GM18511 (cell line): Measurements from ENCODE around the gene NECTIN1.

Experiments used
- ATAC-seq: cut with Tn5 transposase; IDR thresholded peaks from one replicate; pipeline ENCODE4 v1.9.1; 2021; ENCODE audit warnings: mild to moderate bottlenecking, moderate library complexity; ENCODE audit not compliant: unreplicated experiment

The NECTIN1 gene

DNA sequence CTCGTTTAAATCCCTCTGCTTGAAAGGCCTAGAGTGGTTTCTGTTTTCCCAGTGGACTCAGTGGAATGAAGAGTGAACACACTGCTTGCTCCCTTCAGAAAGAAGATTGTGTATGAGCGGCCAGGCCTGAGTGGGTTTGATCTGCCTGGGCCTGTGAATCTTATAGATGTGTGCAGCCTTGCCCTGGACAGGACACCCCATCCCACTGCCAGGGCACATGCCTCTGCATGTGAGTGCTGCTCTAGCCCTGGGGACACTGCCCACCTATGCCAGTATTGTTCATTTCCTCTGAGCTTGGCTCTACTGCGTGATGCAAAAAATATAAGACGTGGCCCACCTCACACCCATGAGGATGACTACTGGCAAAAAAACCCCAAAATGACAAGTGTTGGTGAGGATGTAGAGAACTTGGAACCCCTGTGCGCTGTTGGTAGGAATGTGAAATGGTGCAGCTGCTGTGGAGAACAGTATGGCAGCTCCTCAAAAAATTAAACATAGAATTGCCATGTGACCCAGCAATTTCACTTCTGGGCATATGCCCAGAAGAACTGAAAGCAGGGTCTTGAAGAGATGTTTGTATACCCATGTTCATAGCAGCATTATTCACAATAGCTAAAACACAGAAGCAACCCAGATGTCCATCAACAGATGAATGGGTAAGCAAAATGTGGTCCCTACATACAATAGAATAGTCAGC lies 27.3 kb upstream of the NECTIN1 start:
- no peak for ATAC-seq

DNA sequence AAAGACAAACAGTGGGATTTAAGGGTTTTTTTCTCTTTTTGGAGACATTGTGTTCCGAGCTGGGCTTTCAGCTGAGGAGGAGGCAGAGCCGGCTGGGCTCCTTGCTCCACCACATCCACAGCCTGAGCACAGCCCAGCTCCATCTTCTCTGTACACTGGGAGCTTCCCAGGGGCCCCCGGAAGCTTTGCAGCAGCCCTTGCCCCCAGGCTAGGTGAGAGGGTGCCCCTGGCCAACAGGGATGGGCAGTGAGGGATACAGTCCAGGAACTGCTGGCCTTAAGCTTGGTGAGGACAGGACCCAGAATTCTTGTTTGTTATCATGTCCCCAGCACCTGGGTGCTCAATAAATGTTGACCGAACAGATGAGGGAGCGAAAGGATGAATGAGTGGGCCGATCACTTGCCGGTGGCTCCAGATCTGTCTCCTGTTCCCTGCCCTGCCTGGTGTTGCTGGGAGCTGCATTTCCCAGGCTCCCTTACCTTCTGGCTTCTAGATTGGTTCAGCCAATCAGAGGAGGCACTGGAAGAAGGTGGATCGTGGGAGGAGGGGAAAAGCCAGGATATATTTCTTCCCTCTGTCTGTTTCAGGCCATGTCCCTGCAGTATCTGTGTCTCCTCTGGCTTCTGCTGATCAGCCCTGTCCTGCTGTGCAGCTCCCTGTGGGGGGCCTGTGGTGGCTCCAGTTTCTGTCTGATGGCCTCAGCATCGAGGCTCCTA lies 26.5 kb upstream of the NECTIN1 start:
- ATAC-seq, result no peak

DNA sequence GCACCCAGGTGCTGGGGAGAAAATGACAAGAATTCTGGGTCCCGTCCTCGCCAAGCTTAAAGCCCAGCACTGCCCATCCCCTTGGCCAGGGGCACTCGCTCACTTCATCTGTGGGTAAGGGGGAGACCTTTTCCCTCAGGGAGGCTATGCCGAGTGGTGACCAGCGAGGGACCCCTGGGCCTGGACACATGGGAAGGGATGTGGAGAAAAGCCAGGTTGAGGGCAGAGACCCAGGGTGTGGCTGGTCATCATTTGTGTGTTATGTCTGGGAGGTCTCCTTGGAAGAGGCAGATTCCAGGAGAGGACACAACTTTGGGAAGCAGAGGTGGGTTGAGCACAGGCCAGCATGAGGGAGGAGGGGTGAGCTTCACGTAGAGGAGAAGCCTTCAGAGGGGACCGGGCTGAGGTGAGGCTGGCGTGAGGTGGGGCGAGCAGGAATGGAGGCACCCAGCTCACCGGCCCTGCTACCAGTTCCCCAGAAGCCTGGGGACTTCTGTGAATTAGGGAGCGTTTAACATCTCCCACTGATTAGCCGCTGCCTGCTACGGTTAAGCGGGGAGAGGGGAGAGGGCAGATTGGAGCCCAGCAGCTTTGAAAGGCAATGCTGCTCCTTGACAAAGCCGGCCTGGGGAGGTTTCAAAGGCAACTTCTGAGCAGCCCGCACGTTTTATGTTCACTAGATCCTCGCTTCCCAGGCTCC lies 25.8 kb upstream of the NECTIN1 start:
- no peak for ATAC-seq

DNA sequence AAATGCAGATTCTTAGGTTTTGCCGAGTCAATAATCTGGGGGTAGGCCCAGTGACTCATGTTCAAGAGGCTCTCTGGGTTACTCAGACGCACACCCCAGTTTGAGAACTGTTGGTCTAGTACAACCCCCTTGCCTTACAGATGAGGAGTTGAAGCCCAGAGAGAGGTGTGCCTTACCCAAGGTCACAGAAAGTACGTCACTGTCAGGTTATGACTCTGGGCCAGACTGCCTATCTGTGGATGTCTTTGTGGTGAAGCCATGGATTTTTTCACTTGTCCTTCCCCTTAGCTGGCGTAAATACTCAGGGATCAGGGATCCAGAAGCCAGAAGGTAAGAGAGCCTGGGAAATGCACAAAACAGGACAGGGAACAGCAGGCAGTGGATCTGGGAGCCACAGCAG lies 25.2 kb upstream of the NECTIN1 start:
- no peak for ATAC-seq

DNA sequence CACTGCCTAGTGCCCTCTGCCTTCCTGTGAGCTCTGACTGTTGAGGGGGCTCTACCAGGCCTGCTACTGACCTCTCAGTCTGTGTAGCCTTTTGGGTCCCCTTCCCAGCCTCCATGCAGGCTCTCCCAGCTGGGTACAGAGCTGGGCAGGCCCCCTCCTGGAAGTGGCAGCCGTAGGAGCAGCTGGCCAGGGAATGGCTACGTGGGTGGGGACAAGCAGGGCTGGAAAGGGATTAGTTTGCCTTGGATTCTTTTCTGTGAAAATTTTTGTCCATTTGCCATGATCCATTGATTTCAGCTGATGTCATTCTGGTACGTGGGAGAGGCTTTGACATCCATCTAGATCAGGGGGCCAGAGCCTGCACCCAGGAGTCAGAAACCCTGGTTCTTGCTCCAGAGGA lies 23.9 kb upstream of the NECTIN1 start:
- no peak for ATAC-seq

DNA sequence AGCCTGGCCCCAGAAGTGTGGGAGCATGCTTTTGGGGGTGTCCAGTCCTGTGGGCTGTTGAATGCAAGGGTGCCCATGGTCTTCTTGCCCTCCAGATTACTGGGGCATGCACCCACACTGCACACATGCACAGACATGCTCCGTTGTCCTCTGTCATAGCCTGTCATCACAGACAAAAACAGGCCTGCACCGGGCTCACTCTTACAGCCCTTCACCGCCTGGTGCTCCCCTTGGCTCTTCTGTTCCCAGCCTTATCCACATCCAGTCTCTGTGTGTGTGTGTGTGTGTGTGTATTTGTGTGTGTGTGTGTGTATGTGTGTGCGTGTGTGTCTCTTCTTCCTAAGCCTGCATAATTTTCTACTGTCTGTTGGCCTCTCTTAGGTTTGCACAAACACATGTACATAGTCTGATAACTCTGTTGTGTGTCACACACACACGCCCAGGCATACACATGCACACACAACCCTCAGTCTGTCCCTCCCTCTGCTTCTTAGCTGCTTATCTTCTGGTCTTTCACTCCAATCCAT lies 23.4 kb upstream of the NECTIN1 start:
- peak; percentile 42 for ATAC-seq

DNA sequence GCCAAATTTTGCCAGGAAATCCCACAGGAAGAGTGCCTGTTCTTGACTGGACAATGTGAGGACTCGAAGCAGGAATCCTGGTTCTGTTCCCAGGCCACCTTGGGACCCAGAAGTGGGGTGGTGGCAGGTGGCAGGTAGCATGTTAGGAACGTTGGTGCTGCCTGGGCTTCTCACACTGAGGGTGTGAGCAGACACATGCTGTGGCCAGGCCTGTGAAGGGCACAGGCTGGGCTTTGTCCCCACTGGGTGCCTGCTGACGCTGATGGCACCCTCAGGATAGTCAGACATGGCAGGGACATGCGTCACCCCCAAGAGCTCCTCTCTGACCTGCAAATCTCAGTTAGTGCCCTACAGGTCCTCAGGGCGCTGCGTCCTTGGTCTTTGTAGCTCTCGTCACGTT lies 21.1 kb upstream of the NECTIN1 start:
- no peak for ATAC-seq

DNA sequence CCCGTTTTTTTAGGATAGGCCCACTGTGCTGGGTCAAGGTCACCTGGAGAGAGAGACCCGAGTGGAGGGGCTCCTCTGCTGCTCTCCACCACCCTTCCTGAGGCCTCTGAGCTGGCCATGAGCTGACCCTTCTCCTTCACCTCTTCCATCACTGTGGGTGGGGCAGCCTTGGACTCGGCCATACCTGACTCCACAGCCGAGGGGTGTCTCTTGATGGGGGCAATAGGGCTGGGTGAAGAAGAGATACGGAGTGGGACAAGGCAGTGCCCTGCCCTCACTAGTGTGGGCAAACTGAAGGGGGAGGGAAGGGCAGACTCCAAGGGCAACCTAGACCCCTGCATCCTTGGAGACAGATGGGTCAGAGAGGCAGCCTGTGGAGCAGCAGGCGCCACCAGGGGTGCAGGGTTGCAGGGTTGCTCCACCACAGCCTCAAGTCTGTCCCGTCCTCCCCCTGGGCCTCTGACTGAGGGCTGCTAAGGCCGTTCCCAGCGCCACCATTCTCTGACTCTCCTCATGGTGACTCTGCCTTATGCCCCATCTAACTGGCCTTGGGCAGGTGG lies 20.1 kb upstream of the NECTIN1 start:
- ATAC-seq, result no peak

DNA sequence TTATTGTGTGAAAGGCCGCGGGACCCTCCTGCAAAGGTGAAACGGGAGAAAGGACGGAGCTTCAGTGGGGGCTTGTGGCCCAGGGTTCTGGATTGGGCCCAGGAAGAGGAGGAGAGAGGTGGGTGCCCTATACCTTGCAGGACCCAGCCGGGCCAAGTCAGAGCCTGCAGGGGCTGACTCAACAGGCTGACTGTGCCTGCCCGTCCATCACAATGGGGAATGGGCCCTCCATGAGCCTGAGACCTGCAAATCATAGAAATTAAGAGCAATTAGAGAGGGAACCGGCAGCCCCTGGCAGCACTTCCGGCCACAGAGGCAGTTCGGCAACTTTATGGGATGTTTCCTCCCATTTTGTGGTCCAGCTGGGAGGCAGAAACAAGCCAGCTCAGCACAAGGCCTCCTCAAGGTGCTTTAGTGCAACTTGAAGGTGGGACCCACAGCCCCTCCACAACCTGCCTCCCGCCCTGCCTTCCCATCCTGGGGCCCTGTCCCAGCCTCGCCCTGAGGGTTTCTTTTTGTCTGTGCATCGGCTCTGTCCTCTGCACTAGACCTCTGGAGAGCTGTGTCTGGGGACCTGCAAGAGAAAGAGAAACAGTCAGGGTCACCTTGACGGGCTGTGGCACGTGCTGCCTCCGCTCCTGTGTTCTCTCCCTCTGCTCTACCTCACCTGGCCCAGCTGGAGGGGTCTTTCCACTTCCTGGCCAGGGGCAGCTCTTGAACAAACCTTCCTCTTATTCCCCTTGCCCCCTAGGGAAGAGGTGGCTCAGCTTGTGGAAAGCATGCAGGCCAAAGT lies 19.1 kb upstream of the NECTIN1 start:
- ATAC-seq, result no peak

DNA sequence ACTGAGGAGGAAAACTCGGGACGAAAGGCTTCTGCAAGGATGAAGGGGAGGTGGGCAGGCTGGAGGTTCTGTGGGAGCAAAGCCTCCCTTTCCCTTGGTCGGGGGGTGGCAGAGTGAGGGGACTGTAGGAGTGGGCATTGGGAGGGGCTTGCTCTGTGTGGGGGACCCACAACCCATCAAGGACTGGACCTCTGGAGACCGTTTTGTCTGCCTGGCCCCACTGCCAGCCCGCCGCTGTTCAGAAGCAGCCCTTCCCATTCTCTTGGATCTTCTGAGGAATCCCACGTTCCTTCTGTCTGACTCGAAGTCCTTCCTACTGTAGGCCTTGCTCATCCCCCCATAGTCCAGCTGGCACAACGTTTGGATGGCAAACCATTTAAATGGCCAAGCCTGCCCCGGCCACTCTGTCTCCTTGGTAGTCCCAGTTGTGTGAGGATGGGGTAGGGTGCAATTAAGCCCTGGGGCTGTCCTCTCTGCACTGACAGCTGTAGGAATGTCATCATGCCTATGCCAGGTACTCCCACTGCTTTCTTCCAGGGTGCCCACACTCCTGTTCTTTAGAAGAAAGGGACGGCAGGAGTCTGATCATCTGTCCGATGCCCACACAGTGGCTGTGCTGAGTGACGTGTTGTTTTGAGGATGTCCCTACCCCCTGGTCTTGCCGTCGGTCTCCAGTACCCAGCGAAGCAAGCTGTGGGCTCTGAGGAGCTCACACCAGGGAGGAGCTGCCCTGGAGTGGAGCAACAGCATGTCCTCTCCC lies 17.0 kb upstream of the NECTIN1 start:
- ATAC-seq, result no peak

DNA sequence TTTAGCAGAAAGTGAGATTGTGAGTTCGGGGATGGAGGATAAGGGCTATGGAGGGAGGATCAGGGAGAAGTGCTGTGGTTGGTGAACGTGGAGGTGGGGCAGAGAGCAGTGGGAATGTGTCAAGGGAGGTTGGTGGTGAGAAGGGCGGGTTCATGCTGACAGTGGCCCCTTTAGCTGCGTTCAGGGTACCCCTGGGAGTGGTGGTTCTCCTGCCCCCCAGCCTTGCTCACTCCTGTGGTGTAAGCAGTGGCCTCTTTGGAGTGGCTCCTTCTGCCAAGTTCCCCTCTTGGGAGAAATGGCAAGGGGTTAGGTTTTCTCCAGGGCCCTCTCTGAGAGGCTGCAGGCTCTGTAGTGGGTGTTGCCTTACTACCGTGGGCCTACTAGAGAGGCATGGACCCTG lies 16.1 kb upstream of the NECTIN1 start:
- no peak for ATAC-seq

DNA sequence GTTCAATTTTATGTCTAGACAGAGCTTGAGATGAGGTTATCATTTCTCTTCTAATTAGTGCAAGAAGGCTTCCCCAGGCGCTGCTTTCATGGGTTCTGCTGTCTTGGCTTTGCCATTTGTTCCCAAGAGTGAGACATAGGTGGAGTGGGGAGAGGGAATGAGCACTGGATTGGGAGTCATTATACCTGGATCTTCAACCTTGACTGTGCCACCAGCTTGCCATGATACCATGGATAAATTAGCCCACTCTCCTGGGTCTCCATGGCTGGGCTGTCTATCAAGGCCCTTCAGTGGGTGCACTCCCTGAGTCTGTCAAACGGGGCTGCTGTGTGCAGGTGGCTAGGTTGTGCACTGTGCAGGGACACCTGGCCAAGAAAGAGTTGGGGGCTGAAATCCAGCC lies 15.6 kb upstream of the NECTIN1 start:
- ATAC-seq, result no peak

DNA sequence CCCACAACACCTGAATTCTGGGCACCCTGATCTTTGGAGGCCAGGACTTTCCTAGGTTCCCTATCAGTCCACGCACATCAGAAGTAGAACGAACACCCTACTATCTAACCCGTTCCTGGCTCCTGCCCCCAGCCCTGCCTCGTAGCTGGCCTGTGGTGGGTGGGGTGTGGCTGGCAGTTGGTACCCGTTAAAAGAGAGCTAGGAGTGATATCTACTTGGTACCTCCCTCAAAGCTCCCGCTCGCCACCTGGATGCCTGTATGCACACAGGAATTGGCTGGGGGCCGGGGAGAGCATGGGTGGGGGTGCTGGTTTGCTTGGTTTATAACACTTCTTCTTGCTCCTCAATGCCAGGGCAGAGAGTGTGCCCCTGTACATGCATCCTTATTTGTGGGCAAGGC lies 14.0 kb upstream of the NECTIN1 start:
- ATAC-seq, result no peak

DNA sequence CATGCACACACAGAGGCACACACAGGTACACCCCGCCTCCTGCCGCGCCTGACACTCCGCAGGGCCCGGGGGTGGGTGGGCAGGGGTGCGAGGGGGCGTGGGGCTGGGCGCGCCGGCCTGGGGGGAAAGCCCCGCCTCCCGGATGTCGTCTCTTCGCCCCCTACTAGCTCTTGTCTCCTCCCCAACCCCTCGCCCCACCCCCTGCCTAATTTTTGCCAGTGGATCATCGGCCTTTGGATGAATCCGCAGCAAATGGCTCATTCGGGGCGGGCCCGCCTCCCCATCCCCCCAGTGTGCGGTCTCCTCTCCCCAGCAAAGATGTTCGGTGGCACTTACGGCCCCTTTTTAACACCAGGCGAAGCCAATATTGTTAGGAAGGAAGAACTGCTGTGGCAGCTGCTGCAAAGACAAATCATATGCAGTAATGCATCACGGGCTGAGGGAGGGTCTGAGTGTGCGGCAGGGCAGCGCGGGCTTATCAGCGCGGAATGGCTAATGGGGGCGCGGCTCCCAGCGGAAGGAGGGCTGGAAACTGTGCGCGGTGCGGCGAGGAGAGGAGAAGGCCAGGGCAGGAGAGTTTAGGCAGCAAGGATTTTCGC lies 13.4 kb upstream of the NECTIN1 start:
- no peak for ATAC-seq

DNA sequence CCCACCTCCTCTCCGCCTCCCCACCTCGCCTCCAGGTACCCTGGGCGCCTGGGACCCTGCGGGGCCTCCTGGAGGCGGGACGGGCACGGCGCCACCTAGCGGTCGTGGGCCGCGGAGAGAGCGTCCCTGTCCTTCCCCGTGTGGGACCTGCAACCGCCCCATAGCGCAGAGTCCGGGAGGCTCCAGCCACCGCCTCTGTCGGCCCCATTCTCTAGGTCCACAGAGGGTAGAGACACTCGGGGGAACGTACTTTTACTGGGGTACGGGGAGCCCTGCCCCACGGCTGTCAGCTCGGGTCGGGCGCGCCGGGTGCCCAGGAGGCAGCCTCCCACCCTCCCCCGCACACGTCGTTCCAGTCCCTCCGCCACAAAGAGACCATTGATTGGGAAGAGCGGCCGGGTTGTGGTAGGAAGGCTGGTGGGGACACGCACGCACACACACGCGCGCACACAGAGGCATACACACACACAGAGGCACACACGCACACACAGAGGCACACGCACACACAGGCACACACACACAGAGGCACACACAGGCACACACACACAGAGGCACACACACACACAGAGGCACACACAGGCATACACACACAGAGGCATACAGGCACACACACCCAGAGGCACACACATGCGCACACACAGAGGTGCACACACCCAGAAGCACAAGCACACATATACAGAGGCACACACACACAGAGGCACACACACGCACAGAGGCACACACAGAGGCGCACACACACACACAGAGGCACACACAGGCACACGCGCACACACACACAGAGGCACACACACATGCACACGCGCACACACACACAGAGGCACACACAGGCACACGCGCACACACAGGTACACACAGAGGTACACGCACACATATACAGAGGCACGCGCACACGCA lies 12.6 kb upstream of the NECTIN1 start:
- ATAC-seq, result peak; percentile 50

DNA sequence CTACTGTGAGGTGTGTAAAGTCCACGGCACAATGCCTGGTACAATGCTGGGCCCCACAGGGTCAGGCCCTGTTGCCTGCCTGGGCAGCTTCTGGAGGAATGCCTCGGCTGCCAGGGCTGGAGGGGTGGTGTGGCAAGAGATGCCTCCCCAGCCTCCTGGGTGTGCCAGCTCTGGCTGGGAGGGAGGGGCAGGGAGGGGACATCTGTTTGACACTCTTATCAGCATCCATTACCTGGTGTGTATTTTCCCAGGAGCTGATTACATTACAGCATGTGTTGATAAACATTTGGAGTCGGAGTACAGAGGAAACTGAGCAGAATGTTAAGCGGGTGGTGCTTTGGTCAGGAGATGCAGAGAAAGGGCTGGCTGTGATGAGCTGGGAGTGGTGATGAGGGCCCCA lies 11.0 kb upstream of the NECTIN1 start:
- no peak for ATAC-seq

DNA sequence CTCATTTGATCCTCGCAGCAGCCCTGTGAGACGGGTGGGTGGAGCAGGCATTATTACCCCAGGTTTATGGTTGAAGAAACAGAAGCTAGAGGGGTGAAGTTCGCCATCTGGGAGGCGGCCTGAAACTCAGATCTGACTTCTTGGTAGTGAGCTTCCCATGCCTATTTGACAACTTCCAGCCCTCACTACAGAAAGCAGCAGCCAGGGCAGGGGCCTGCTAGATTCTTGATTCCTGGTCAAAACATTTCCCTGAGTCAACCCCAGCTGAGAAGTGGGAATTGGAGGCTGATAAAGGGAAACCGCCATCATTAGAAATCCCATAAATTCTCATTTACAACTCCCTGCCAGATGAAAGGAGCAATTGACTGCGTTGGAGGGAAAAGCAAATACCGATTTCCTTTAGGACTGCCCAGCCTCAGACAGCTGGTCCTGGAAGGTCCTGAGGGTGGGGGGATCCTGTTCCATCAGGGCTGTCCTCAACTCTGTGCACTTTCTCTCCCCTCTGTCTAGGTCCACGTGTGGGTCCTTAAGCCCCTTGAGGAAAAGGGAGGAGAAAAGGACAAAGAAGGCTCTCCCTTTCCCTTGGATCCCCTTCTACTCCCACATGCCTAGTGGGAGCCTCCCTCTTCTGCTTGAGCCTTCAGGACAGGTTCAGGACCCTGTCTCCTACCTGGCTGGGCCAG lies 10.2 kb upstream of the NECTIN1 start:
- ATAC-seq, result no peak

DNA sequence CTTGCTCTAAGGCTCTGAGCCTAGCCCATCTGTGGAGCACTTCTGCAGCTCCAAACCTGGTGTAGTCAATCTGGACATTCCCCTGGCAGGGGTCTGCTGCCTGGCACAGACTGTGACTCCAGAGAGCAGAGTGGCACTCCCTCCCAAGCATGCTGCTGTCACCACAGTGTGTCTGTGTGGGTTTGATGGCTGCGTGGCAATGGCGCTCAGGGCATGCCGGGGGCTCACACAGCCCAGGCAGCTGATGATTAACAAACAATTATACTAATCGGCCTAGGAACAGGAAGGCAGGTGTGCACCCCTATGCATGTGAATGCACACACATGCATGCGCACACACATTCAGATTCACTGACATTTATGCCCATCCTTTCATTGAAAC lies 9.0 kb upstream of the NECTIN1 start:
- no peak for ATAC-seq
